Measurements from ENCODE around the gene MYL7. TPM values are rescaled to one million over a fixed set of nuclear protein-coding genes. Genes with fewer than 3 reads are reported as not detected.

The MYL7 gene
- total RNA-seq, 1 experiment from 2014 or later: 5.7 TPM

- Histone ChIP-seq H4K20me1 (ENCODE audit: control insufficient read depth, insufficient read depth, insufficient read length) (no peaks in the 10 kb centered on the region), H3K9me3 (ENCODE audit: control insufficient read depth, low read depth, low read length) (no peaks in the 10 kb centered on the region), H2BK15ac (ENCODE audit: low read depth, low read length) (no peak overlapping the region), H3K4me2 (ENCODE audit: insufficient read depth, insufficient read length, low read length) (no peak overlapping the region), H3K4ac (ENCODE audit: low read depth, low read length) (no peak overlapping the region), H3K56ac (ENCODE audit: insufficient read length, low read depth, low read length) (no peak overlapping the region), H3K27ac (ENCODE audit: insufficient read length, low read depth, low read length) (no peak overlapping the region), H3K79me2 (ENCODE audit: insufficient read depth, low read length) (no peaks in the 10 kb centered on the region), H2BK20ac (ENCODE audit: low read depth, low read length, poor library complexity, severe bottlenecking) (no peak overlapping the region), H4K91ac (ENCODE audit: insufficient read length, low read depth, low read length) (no peak overlapping the region), H3K23me2 (ENCODE audit: insufficient read length, low read depth, low read length, poor library complexity, severe bottlenecking) (no peaks in the 10 kb centered on the region), H3K27me3 (ENCODE audit: insufficient read depth, low read length) (no peaks in the 10 kb centered on the region), H2BK5ac (ENCODE audit: insufficient read length, low read length) (no peak overlapping the region), H3K18ac (ENCODE audit: insufficient read length, low read depth, low read length) (no peak overlapping the region), H2AFZ (ENCODE audit: low read length) (no peak overlapping the region), H2BK120ac (ENCODE audit: low read depth, low read length, poor library complexity, severe bottlenecking) (no peak overlapping the region), H3K79me1 (ENCODE audit: insufficient read depth, low read depth, low read length, poor library complexity, severe bottlenecking) (no peaks in the 10 kb centered on the region), H3K23ac (ENCODE audit: insufficient read length, low read depth, low read length) (no peak overlapping the region), H3K4me1 (ENCODE audit: insufficient read depth, low read length) (no peaks in the 10 kb centered on the region), H4K8ac (replicated peaks; ENCODE audit: insufficient read length, low read depth, low read length) (no peak overlapping the region), H2AK5ac (ENCODE audit: insufficient read length, low read length) (no peak overlapping the region), H2BK12ac (ENCODE audit: insufficient read length, low read depth, low read length) (no peak overlapping the region), H3T11ph (ENCODE audit: low read length) (no peak overlapping the region), H4K5ac (ENCODE audit: insufficient read length, low read depth, low read length) (no peak overlapping the region), H3K9ac (ENCODE audit: extremely low read depth, insufficient read length, low read length) (no peak overlapping the region), H3K14ac (ENCODE audit: insufficient read depth, low read length) (no peak overlapping the region)
- WGBS (ENCODE audit: extremely low coverage, insufficient read length, low lambda C conversion rate): no CpG with 5 or more reads among the region's 3 CpGs
- no peak overlapping the region for H3K4me3 Mint-ChIP-seq
- peaks cover 30% of the 10 kb centered on the region for H3K27me3 Mint-ChIP-seq (ENCODE audit: low read depth)
- H3K9me3 Mint-ChIP-seq: no peaks in the 10 kb centered on the region; a peak in 1 of 5 replicates
- H3K27ac Mint-ChIP-seq: no peak overlapping the region
- H3K36me3 Mint-ChIP-seq (ENCODE audit: insufficient read depth in 1 of 3, low read depth in 3 of 3): no peaks in the 10 kb centered on the region
- peaks cover 0 to 10% of the 10 kb centered on the region in 2 experiments; a peak in 2 of 4 replicates for H3K4me1 Mint-ChIP-seq
- no peak for TF ChIP-seq CTCF (conservative IDR thresholded peaks at IDR 0.05)
- no peak for DNase-seq
Observed at GRCh38 chr7:44095781-44096180, 45.4 kb downstream of the MYL7 start.

Measured in H9 (cell line).